Measurements from ENCODE around the gene LEP. TPM values are rescaled to one million over a fixed set of nuclear protein-coding genes. Genes with fewer than 3 reads are reported as not detected.
A peak's percentile ranks its signal among the peaks of the same experiment; 100 is the strongest.
"Not testable (repeated sequence)": the region's sequence is repeated elsewhere in the genome, so short reads cannot be mapped to it uniquely, and the experiment has no call there.

Gene LEP
- total RNA-seq, 1 experiment from 2014 or later = not detected

GRCh38 chr7:128265156-128265905, 24.3 kb downstream of the LEP start:
- in situ Hi-C loops (cut with HindIII; ENCODE audit: low sequenced_read_pairs) = no loop called here
- no peak for DNase-seq (ENCODE audit: low spot score)

GRCh38 chr7:128265906-128266300, 24.8 kb downstream of the LEP start:
- in situ Hi-C loops (cut with HindIII; ENCODE audit: low sequenced_read_pairs) = no loop called here
- no peak for DNase-seq (ENCODE audit: low spot score)

GRCh38 chr7:128266529-128266882, 25.4 kb downstream of the LEP start:
- DNase-seq (ENCODE audit: low spot score) = no peak
- in situ Hi-C loops (cut with HindIII; ENCODE audit: low sequenced_read_pairs) = no loop called here

- in situ Hi-C loops (cut with HindIII; ENCODE audit: low sequenced_read_pairs) = no loop called here
- DNase-seq (ENCODE audit: low spot score) = peak; percentile 83
Measured at GRCh38 chr7:128266883-128267594, 26.0 kb downstream of the LEP start.

- DNase-seq (ENCODE audit: low spot score) = no peak
- in situ Hi-C loops (cut with HindIII; ENCODE audit: low sequenced_read_pairs) = no loop called here
Measured at GRCh38 chr7:128267595-128267924, 26.5 kb downstream of the LEP start.

- in situ Hi-C loops (cut with HindIII; ENCODE audit: low sequenced_read_pairs) = no loop called here
- DNase-seq (ENCODE audit: low spot score) = peak; percentile 28
Measured at GRCh38 chr7:128268233-128268632, 27.2 kb downstream of the LEP start.

GRCh38 chr7:128270826-128271272, 29.8 kb downstream of the LEP start:
- DNase-seq (ENCODE audit: low spot score) = no peak
- in situ Hi-C loops (cut with HindIII; ENCODE audit: low sequenced_read_pairs) = no loop called here

GRCh38 chr7:128271471-128271941, 30.4 kb downstream of the LEP start:
- no peak for DNase-seq (ENCODE audit: low spot score)
- in situ Hi-C loops (cut with HindIII; ENCODE audit: low sequenced_read_pairs) = no loop called here

GRCh38 chr7:128271942-128272481, 30.9 kb downstream of the LEP start:
- DNase-seq (ENCODE audit: low spot score) = no peak
- in situ Hi-C loops (cut with HindIII; ENCODE audit: low sequenced_read_pairs) = no loop called here

- in situ Hi-C loops (cut with HindIII; ENCODE audit: low sequenced_read_pairs) = no loop called here
- DNase-seq (ENCODE audit: low spot score) = no peak
Measured at GRCh38 chr7:128274246-128274883, 33.3 kb downstream of the LEP start.

- in situ Hi-C loops (cut with HindIII; ENCODE audit: low sequenced_read_pairs) = no loop called here
- DNase-seq (ENCODE audit: low spot score) = no peak
Measured at GRCh38 chr7:128274884-128275603, 34.0 kb downstream of the LEP start.

GRCh38 chr7:128275681-128276080, 34.6 kb downstream of the LEP start:
- DNase-seq (ENCODE audit: low spot score) = no peak
- in situ Hi-C loops (cut with HindIII; ENCODE audit: low sequenced_read_pairs) = no loop called here

- DNase-seq (ENCODE audit: low spot score) = no peak
- in situ Hi-C loops (cut with HindIII; ENCODE audit: low sequenced_read_pairs) = no loop called here
Measured at GRCh38 chr7:128278366-128278765, 37.3 kb downstream of the LEP start.

- DNase-seq (ENCODE audit: low spot score) = no peak
- in situ Hi-C loops (cut with HindIII; ENCODE audit: low sequenced_read_pairs) = no loop called here
Measured at GRCh38 chr7:128279124-128279713, 38.1 kb downstream of the LEP start.

GRCh38 chr7:128280451-128280850, 39.4 kb downstream of the LEP start:
- in situ Hi-C loops (cut with HindIII; ENCODE audit: low sequenced_read_pairs); DNase-seq (ENCODE audit: low spot score): not testable (repeated sequence)

GRCh38 chr7:128281605-128282380, 40.7 kb downstream of the LEP start:
- in situ Hi-C loops (cut with HindIII; ENCODE audit: low sequenced_read_pairs) = no loop called here
- no peak for DNase-seq (ENCODE audit: low spot score)

- in situ Hi-C loops (cut with HindIII; ENCODE audit: low sequenced_read_pairs) = no loop called here
- no peak for DNase-seq (ENCODE audit: low spot score)
Measured at GRCh38 chr7:128284102-128284501, 43.0 kb downstream of the LEP start.

- no peak for DNase-seq (ENCODE audit: low spot score)
- in situ Hi-C loops (cut with HindIII; ENCODE audit: low sequenced_read_pairs) = no loop called here
Measured at GRCh38 chr7:128287556-128287955, 46.5 kb downstream of the LEP start.
